Prostate gland (tissue), 2 donors: ENCODE data around the gene PKN3. TPM values are rescaled to one million over a fixed set of nuclear protein-coding genes. Genes with fewer than 3 reads are reported as not detected.

Experiments used
- DNase-seq: peaks from one replicate; pipeline ENCODE4 v3.0.0-alpha.2; 2019; ENCODE audit warnings: low spot score
- H3K27ac ChIP-seq, 2 donors: fragments of 200-600 bp; sonication (generic); 2 replicates each; pipeline ENCODE4 v1.5.1; 2017 to 2019
- H3K27me3 ChIP-seq: fragments of 200-600 bp; sonication (generic); replicated peaks from 2 replicates; pipeline ENCODE4 v1.5.1; 2019; ENCODE audit not compliant: insufficient read depth
- H3K36me3 ChIP-seq, 2 donors: fragments of 200-600 bp; sonication (generic); 1 replicate in 1 of 2; 2 replicates in 1 of 2; pipeline versions ENCODE4 v1.5.1 to v1.8.1; 2017 to 2019
- H3K4me1 ChIP-seq: fragments of 200-600 bp; sonication (generic); replicated peaks from 2 replicates; pipeline ENCODE4 v1.5.1; 2019
- H3K4me3 ChIP-seq, 2 donors: fragments of 200-600 bp; sonication (generic); 2 replicates each; pipeline ENCODE4 v1.5.1; 2017 to 2019
- H3K9me3 ChIP-seq: fragments of 200-600 bp; sonication (generic); 2 replicates; pipeline ENCODE4 v1.5.1; 2017
- POLR2A ChIP-seq: fragments of 450-650 bp; IDR thresholded peaks from one replicate; pipeline ENCODE4 v1.6.1; 2016; ENCODE audit warnings: antibody characterized with exemption, mild to moderate bottlenecking
- POLR2AphosphoS5 ChIP-seq: sonication (generic); formaldehyde crosslinking; IDR thresholded peaks from one replicate; pipeline ENCODE4 v1.6.1; 2017; ENCODE audit warnings: antibody characterized with exemption
- WGBS: methylation state at CpG from one replicate; pipeline ENCODE4 v1.1.5; 2018; 5-methylcytosine and 5-hydroxymethylcytosine counted together
- intact Hi-C: fragments of 100-400 bp; cut with DNase I; formaldehyde crosslinking; loops from one replicate; pipeline ENCODE4 v1.14.2; 2022
- total RNA-seq, 2 donors: library from RNA; depleted of rRNA; stranded (reverse); fragments of >200 nt; gene quantifications; one replicate each; pipeline ENCODE4 v1.1.0, GENCODE V29; 2016
- TF ChIP-seq, protein P1 (sequence below), 4 experiments: fragments of 200-600 bp in 2 of 4; fragments of 450-650 bp in 2 of 4; sonication (generic) in 2 of 4; IDR thresholded peaks; 1 replicate in 3 of 4; 2 replicates in 1 of 4; pipeline ENCODE4 v1.5.1; 2016 to 2019; ENCODE audit warnings: antibody characterized with exemption in 4 of 4, mild to moderate bottlenecking in 2 of 4, moderate library complexity in 2 of 4

PKN3 gene
- total RNA-seq, 2 donors from 2014 or later = 4.4 to 6.1 TPM

DNA sequence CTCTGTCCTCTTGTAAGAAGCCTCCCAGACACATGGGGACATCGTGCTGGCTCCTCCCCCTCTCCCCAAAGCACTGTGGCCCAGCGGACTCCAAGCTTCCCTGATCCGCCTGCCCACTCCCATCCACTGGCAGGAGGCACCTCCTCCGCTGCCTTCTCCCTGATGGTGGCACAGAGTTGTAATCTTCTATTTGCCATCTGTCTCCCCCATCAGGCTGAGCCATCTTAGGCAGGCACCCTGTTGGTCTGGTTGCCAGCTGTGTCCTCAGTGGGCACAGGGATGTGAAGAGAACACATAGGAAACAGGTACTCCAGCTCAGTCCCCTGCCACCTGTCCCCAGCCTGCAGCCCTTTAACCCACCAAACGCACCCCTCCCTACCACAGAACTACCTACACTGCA, 27.0 kb downstream of the PKN3 start:
- H3K27me3 ChIP-seq = no peaks in the 10 kb centered on the region
- H3K4me1 ChIP-seq = no peaks in the 10 kb centered on the region
- H3K36me3 ChIP-seq = no peaks in the 10 kb centered on the region
- 72% methylated on average over 5 of the region's 5 CpGs for WGBS
- H3K27ac ChIP-seq = no peak overlapping the region
- TF ChIP-seq POLR2AphosphoS5 = no peak
- no peak for TF ChIP-seq POLR2A
- TF ChIP-seq, protein P1, sequence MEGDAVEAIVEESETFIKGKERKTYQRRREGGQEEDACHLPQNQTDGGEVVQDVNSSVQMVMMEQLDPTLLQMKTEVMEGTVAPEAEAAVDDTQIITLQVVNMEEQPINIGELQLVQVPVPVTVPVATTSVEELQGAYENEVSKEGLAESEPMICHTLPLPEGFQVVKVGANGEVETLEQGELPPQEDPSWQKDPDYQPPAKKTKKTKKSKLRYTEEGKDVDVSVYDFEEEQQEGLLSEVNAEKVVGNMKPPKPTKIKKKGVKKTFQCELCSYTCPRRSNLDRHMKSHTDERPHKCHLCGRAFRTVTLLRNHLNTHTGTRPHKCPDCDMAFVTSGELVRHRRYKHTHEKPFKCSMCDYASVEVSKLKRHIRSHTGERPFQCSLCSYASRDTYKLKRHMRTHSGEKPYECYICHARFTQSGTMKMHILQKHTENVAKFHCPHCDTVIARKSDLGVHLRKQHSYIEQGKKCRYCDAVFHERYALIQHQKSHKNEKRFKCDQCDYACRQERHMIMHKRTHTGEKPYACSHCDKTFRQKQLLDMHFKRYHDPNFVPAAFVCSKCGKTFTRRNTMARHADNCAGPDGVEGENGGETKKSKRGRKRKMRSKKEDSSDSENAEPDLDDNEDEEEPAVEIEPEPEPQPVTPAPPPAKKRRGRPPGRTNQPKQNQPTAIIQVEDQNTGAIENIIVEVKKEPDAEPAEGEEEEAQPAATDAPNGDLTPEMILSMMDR (IDR thresholded peaks at IDR 0.05) = no peak
- H3K9me3 ChIP-seq = no peaks in the 10 kb centered on the region
- H3K4me3 ChIP-seq = no peak overlapping the region
- no peak for DNase-seq
- intact Hi-C loops = no loop called here

DNA sequence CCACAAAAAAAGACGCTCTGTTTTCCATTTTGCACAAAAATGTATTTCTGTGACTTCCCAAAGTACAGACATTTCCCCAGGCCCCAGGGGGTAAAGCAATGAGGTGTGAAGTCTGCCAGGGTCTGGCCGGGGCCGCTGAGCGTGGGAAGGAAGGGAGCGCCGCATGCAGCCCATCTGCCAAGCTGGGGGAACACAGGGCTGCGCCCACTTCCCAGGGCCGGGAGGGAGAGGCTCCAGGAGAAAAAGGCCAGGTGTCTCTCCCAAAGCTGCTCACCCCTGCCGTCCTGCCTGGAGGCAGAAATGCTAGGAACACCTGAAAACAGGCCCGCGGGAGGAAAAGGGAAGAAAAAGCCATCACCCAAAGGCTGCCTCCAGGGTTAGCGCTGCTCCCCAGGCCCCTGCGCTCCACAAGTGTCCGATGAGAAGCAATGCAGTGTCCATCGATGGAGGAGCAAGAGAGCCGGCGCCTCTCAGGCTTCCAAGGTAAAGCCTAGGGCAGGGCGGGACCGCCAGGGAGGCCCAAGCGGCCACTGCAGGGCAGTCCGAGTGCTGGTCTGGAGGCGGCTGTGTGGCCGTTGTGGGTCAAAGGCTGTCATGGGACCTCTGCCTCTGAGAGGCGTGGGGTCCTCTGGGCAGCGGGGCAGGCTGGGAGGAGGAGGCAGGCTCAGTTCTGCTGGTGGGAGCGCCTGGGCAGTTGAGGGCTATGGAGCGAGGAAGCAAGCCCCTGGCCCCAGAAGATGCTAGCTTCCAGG, 27.6 kb downstream of the PKN3 start:
- intact Hi-C loops = no loop called here
- no peak overlapping the region for H3K4me3 ChIP-seq
- H3K27ac ChIP-seq = no peak overlapping the region
- WGBS = 89% methylated on average over 27 of the region's 27 CpGs
- TF ChIP-seq POLR2A = no peak
- no peak for TF ChIP-seq POLR2AphosphoS5
- TF ChIP-seq, protein P1 (IDR thresholded peaks at IDR 0.05) = no peak
- no peaks in the 10 kb centered on the region for H3K4me1 ChIP-seq
- no peak for DNase-seq
- no peaks in the 10 kb centered on the region for H3K9me3 ChIP-seq
- H3K27me3 ChIP-seq = no peaks in the 10 kb centered on the region
- peaks cover 0 to 2% of the 10 kb centered on the region in 2 donors for H3K36me3 ChIP-seq

DNA sequence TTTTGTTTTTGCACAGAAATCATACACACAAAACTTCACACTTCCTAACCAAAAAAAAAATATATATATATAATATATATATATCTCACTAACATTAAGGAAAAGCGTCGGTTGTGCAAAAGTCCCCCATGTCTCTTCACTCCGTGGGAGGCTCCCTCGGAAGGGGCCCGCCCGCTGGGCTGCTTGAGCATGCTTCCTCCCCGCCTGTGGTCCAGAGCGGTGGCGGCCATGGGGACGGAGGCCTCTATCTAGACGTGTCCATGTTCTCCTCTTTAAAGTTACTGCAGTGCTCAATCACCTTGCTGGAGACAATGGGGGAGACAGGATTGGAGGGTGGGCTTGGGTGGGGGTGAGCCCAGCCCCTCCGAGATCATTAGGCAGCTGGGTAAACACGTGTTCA, 28.8 kb downstream of the PKN3 start:
- Histone ChIP-seq H3K4me3 (no peak overlapping the region), H3K27me3 (no peaks in the 10 kb centered on the region), H3K4me1 (no peaks in the 10 kb centered on the region), H3K27ac (no peak overlapping the region), H3K36me3 (peaks cover 0 to 2% of the 10 kb centered on the region in 2 donors), H3K9me3 (no peaks in the 10 kb centered on the region)
- intact Hi-C loops = no loop called here
- TF ChIP-seq, protein P1 (IDR thresholded peaks at IDR 0.05) = no peak
- TF ChIP-seq POLR2A (no peak), POLR2AphosphoS5 (no peak)
- WGBS = 84% methylated on average over 13 of the region's 13 CpGs
- no peak for DNase-seq

DNA sequence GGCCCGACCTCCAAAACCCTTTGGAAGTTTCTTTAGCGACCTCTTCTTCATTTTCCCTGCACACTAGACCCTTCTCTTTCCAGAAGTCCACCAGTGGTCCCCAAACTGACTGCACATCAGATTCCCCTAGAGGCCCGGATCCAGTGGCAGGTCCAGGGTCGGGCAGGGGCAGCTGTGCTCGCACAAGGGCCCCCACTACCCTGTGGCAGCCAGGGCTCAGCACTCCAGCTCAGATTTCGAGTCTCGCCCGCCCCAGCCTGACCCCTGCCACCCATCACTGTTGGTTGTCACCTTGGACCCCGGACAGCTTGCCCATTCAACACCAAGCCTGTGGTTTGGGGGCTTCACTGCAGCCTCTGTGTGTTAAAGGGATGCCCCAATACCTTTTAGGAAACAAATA, 29.4 kb downstream of the PKN3 start:
- no peaks in the 10 kb centered on the region for H3K9me3 ChIP-seq
- peaks cover 0 to 2% of the 10 kb centered on the region in 2 donors for H3K36me3 ChIP-seq
- H3K27me3 ChIP-seq = no peaks in the 10 kb centered on the region
- intact Hi-C loops = no loop called here
- no peaks in the 10 kb centered on the region for H3K4me1 ChIP-seq
- no peak for DNase-seq
- H3K4me3 ChIP-seq = no peak overlapping the region
- 81% methylated on average over 9 of the region's 9 CpGs for WGBS
- H3K27ac ChIP-seq = no peak overlapping the region
- no peak for TF ChIP-seq POLR2AphosphoS5
- TF ChIP-seq, protein P1 (IDR thresholded peaks at IDR 0.05) = no peak
- no peak for TF ChIP-seq POLR2A

DNA sequence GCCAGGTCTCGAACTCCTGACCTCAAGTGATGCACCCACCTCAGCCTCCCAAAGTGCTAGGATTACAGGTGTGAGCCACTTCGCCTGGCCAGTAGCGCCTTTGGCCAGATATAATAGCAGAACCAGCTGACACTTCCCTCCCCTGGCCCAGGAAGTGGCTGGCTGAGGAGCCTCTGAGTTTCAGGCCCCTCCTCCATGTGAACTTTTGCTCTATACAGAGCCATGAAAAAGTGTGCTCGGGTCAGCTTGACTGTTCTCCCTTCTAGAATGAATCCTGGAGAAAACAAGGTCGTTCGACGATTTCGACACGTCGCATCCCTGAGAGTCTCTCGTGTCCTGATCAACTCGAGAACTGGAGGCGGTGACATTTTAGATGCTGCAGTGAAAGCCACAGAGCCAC, 30.3 kb downstream of the PKN3 start:
- TF ChIP-seq POLR2A = no peak
- TF ChIP-seq POLR2AphosphoS5 = no peak
- TF ChIP-seq, protein P1 (IDR thresholded peaks at IDR 0.05) = no peak
- WGBS = 86% methylated on average over 13 of the region's 13 CpGs
- intact Hi-C loops = no loop called here
- Histone ChIP-seq H3K36me3 (peaks cover 0 to 2% of the 10 kb centered on the region in 2 donors), H3K4me1 (no peaks in the 10 kb centered on the region), H3K9me3 (no peaks in the 10 kb centered on the region), H3K27me3 (no peaks in the 10 kb centered on the region), H3K4me3 (no peak overlapping the region), H3K27ac (no peak overlapping the region)
- DNase-seq = no peak
